H54 (cell line): ENCODE results near the gene NPAS2.

Source experiments
- DNase-seq: peaks from one replicate; pipeline ENCODE4 v3.0.0; 2011; ENCODE audit warnings: low spot score, mixed read lengths; ENCODE audit not compliant: insufficient read length
- FAIRE-seq: peaks from 3 replicates; lab custom pipeline; 2011; peaks lifted over from hg19 to GRCh38; lab: Jason Lieb, UNC
- POLR2A ChIP-seq: IDR thresholded peaks from 2 replicates; pipeline ENCODE4 v1.6.1; 2011; ENCODE audit warnings: low read depth, mild to moderate bottlenecking, low read length

The NPAS2 gene

DNA sequence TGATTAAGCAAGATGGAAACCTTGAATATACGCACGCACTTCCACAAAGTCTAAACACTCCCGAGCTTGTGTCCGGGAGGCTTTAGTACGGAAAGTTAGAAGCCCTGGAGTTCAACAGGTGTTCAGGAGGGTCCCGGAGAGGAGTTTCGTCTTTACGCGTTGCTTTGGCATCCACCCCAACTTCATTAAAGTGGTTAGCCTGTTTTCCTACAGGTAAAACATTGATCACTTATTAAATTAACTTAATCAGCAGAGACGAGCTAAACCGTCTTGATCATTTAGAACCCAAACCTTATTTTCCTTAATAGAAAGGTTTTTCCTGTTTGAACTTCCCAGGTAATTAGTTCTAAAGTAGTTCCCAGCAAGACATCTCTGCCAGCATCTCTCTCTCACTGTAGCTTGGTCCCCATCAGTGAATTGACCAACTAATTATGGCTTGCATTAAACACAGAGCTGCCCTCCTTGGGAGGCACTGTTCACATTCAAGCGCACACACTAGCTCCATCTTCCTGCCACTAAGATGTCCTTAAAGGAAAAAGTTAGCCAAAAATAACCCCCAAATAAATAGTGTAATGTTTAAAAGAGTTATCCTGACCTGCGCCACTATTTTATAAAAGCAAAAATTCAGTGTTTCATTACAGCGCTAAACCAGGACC, 1.4 kb downstream of the NPAS2 start:
- FAIRE-seq = no peak
- TF ChIP-seq POLR2A = no peak
- no peak for DNase-seq

DNA sequence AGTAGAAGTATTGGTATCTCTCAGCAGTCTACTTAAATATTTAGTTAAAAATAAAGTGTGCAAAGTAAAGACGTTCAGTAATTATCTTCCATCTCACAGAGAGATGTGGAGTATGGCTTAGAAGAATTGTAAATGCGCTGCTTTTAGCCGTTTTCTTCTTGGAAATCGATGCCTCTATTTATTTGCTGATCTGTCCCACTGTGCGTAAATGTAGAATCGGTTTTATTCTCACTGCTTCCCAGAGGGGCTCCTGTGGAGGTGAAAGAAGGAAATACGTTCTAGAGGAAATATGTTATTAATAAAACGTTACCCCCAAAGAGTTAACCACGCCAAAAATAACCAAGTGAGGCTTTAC, 1.9 kb downstream of the NPAS2 start:
- TF ChIP-seq POLR2A = no peak
- FAIRE-seq = no peak
- DNase-seq = no peak

DNA sequence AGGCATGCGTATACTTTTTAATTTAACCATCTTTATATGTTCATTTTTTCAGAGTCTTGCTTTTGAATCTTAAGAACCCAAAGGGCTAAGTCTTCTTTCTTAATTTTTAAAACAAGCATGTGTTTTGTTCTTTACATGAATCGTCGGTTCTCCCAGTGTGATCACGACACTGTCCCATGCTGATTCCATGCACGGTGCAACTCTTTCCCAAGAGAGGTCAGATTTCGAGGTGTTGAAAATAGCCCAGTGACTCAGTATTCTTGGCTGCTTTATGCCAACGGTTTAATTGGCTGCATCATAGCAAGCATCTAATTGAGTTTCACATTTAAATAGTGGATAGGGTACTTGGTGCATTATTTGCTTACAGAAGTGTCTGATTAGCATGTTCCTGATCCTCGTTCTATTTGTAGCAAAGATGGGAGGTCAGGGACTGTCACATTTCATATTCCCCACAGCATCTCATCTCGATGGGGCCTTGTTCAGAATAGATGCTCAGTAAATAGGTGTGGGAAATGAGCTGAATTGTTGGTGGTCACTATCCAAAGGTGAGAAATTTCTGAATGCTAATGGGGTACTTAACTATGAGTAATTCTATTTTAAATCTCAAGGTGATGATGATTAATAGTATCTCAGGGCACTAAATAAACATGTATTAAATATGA, 2.8 kb downstream of the NPAS2 start:
- FAIRE-seq = peak; percentile 68
- TF ChIP-seq POLR2A = no peak
- no peak for DNase-seq

DNA sequence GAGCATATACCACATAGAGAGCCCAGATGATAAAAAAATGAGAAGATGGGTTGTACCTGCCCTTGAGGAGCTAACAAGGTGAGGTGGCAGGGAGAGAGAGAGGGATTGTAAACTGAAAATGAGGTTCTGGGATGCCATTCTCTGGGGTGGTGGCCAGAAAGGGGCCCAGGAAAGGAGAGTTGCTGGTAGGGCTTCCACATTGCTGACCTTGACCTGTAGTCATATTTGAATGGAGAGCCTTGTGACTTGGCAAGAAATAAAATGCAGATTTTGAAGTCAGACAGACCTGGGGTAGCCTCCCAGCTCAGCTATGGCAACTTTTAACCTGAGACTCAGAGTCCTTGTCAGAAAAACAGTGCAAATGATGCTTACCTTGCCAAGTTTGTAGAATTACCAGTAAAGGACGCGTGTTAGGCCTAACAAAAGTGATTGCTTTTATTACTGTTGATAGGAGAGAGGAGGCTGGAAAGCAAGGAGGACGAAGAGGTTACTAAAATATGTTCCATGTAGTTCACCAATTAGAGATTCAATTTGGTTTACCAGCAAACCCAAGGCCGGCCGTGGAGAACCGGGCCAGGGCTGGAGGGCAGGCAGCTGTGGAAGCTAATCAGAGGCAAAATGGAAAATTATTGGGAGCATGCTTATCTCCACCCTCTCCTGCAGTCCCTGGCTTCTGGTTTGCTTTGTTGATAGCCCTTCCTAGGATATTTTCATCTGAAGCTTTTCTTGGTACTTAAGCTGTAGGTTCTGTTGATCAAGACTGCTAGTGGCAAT, 3.9 kb downstream of the NPAS2 start:
- no peak for TF ChIP-seq POLR2A
- FAIRE-seq = no peak
- DNase-seq = no peak

DNA sequence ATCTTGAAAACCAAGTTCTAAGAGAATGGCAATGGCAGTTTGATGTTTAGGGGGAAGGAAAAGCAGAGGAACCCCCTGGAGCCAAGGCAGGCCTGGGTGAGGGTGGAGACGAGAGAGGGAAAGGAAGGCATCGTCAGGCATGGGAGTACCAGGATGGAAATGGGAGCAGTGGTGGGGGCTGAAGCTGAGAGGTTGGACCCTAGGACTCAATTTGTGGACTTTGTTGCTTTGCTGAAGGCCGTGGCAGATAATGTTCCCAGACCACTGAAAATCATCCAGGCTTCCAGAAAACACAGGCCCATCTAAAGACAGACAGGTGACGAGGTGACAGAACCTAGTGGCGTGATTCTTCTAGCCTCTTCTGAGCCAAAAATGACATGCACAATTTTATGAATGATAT, 4.9 kb downstream of the NPAS2 start:
- DNase-seq (no peak), FAIRE-seq (no peak)
- TF ChIP-seq POLR2A = no peak

DNA sequence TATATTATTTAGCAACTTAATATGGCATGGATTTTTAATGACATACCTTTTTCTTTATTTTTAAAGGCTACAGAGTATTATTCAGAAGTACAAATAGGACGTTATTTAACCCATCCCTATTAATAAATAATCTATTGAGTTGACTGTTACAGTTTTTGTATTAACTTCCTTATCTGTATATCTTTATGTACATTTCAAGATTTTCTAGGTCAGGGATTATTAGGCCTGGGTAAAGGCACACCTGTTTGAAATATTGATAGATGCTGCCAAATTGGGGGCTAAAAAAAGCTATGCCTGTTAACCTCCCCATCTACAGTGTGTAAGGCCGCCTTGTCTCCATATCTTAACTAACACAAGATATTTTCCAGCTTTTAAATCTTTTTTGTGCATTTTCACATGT, 6.6 kb downstream of the NPAS2 start:
- no peak for TF ChIP-seq POLR2A
- FAIRE-seq (no peak), DNase-seq (no peak)

DNA sequence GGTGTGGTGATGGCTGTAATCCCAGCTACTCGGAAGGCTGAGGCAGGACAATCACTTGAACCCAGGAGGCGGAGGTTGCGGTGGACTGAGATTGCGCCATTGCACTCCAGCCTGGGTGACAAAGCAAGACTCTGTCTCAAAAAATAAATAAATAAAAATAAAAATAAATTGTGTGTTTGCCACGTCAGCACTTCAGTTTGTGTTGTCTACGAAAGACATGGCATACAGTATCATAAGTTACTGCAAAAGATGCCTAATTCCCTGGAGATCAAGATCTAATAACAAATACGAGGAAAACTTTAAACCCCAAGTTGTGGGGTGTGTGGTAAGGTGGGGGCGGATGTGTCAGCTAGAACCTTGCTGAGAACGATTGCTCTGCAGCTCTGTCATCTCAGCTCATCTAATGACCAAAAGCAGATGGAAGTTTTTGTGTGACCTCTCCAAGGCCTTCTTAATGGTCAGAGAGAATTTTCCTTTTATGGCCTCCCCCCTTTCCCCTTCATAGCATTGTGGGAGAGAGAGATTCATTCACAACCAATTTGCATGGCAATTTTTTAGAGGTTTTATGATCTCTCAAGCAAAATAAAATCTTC, 11.3 kb downstream of the NPAS2 start:
- TF ChIP-seq POLR2A = no peak
- DNase-seq (no peak), FAIRE-seq (no peak)

DNA sequence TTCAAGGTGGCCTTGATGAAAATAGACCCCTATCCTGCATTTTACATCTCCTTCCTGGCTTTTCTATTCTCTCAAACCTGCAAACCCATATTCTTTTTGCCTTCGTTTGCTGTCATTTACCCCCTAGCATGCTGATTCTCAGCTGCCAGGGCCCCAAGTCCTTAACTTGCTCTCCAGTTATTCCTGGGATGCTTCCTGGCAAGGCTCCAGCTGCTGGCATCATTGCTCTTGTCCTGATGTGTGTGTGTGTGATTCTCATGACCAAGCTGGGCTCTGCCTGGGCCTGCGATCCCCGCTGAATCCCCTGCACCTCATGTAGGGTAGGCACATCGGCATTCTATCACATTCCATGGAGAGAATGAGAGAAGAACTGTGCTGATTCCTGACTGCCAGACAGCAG, 11.9 kb downstream of the NPAS2 start:
- TF ChIP-seq POLR2A = no peak
- DNase-seq = no peak

DNA sequence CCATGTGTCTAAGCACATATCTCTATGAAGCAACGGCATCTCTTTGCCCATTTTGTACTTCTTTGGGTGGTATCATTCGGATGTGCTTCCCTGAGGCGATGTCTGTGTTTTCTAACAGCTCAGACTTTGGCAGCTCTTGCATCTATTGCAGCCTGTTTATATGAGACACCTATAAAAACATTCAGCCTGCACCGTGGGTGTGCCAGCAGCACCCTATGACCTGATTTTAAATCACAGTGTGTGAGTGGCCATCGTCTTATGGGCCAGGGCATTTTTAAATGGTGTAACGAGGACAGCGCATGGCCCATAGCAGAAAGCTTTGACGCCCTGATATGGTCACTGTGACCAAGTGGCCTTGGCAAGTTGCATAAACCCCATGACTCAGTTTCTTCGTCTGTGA, 12.9 kb downstream of the NPAS2 start:
- TF ChIP-seq POLR2A = no peak
- DNase-seq (no peak), FAIRE-seq (no peak)

More for the DNA sequence above, 11.9 kb downstream of the NPAS2 start:
- no peak for FAIRE-seq

DNA sequence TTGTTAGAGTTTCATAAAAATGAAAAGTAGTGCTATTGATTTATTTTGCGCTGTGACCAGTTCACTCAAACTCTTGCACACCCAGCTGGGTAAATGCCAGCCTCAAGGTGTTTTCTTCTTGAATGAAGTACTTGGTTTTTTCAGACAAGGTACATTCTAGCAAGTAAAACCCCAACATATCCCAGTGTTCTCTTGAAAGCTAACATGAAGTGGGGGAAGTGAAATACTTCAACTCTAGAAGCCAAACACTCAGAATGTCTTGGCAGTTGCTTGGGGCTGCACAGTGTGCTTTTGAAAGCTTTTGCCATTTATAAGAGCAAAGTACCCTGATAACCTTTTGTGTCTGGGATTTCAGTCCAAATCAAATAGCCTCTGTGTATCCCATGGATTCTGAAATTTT, 13.4 kb downstream of the NPAS2 start:
- DNase-seq (no peak), FAIRE-seq (no peak)
- no peak for TF ChIP-seq POLR2A

DNA sequence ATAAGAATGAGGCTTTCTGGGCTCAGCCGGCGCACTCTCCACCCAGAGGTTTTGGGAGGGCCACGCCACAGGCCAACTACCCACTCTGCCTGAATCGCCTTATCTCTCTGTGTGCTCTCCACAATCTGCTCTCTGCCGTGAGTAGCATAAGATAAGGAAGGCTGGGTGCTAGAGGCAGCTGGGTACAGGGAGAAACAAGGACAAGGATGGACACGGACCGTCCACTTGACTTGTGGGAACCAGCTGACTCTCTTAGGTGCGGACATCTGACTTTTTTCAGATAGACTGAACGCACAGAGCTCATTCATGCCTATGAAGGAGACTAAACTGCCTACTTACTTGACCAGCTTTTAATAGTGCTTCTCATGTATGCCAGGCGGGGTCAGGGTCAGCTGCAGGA, 14.3 kb downstream of the NPAS2 start:
- no peak for TF ChIP-seq POLR2A
- FAIRE-seq (no peak), DNase-seq (no peak)

DNA sequence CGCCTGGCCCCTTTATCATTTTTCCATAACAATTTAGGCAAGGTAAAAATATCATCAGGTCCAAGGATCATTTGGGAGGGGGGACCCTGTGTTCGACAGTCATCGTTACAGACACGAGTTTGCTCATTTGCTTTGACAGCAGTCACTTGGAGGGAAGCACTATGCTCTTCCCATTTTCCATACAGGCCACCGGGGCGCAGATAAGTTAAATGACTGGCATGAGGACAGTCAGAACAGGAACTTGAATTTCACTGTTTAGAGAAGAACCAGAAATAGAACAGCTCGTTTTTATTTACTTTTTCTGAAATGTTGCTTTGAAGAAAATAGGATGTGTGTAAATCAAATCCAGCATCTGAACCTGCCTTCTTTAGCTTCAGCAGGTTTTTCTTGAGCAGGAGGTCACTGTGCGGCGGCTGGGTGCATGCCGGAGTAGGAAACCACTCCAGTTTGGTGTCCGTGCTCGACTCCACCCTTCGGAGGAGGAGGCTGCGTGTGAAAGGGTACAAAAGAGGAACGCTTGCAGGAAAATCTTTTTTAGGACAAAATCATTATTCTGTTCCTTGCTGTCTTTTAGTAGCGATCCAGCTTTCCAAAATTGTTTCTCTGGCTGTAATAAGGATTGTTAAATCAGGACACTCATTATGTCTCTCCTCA, 15.2 kb downstream of the NPAS2 start:
- DNase-seq (no peak), FAIRE-seq (no peak)
- no peak for TF ChIP-seq POLR2A

DNA sequence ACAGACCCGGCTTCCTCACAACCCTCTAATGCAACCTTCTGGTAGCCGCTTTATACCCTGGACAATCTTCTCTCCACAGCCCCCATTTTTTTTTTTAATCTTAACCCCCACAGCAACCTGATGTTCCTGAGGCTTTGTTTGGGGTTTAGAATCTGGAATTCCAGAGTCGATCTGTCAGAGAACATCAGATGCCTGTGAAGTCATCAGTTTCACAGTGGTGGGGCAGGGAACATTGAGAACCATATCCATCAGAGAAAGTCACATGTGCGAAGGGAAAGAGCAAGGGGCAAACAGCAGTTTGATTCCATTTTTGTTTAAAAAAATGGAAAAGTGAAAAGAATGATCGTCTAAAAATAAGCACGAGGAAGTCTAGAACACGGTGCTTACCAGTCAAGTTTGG, 20.6 kb downstream of the NPAS2 start:
- no peak for TF ChIP-seq POLR2A
- DNase-seq (no peak), FAIRE-seq (no peak)

DNA sequence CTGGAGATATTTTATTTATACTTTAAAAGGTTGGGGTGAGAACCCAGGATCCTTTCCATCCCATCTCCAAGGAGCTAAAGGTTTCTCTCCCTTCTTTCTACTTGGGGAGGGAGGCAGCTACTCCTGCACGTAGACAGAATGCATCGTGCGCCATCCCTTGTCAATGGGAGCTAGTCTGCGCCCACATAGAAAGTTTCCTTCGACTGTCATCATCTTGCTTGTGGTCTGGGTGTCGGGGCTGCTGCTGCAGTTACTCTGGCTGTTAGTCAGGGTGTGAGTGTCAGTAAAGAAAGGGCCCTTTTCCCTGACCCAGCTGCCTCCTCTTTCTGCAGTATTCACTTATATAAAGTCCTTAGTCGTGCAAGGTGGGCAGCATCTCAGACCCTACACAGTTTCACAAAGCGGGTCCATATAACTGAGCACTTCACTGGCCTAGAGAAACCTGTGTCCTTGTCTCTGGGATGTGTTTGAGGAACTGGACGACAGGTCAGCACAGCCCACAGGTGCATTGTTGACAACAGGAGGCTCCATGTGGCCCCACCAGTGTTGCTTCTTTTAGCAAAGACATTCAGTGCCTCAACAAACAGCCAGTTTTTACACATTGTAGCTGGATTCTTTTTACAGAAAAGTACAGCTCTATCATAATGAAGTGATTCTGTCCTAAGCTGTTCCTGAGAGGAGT, 22.4 kb downstream of the NPAS2 start:
- no peak for TF ChIP-seq POLR2A
- FAIRE-seq = no peak
- no peak for DNase-seq
